ENCODE results near the gene AP1S1.

GRCh38 chr7:101126651-101127459 lies 27.4 kb upstream of the AP1S1 start, which contains the start of gene SERPINE1:
- TF ChIP-seq POLR2A (IDR thresholded peaks at IDR 0.05; ENCODE audit: low read depth): peak; percentile 54
- TF ChIP-seq CTCF (IDR thresholded peaks at IDR 0.05): peak in 1 of 3 experiments; percentile 22

All from esophagus muscularis mucosa (tissue), 3 donors.